Psoas muscle (tissue), 8 donors: Measurements from ENCODE around the gene DCD. TPM values are rescaled to one million over a fixed set of nuclear protein-coding genes. Genes with fewer than 3 reads are reported as not detected.

Source experiments
- ATAC-seq, 4 donors: fragments of 200-7000 bp; cut with Tn5 transposase; one replicate each; pipeline ENCODE4 v1.9.1; 2020; ENCODE audit warnings: moderate library complexity in 3 of 4, mild to moderate bottlenecking in 2 of 4
- DNase-seq, 2 donors: peaks; one replicate each; pipeline ENCODE4 v3.0.0-alpha.2; 2020
- H3K27ac ChIP-seq: fragments of 200-600 bp; one replicate; pipeline ENCODE4 v1.8.0; 2022
- H3K27me3 ChIP-seq, 3 donors: fragments of 200-600 bp in 1 of 3; one replicate each; pipeline versions ENCODE4 v1.6.1 to v1.8.0; 2013 to 2022; ENCODE audit warnings: low read length in 2 of 3, mild to moderate bottlenecking in 2 of 3, moderate library complexity in 1 of 3; ENCODE audit not compliant: insufficient read depth in 3 of 3
- H3K36me3 ChIP-seq, 2 donors: fragments of 200-600 bp in 1 of 2; one replicate each; pipeline versions ENCODE4 v1.6.1 to v1.8.0; 2013 to 2022; ENCODE audit warnings: low read depth in 1 of 2, mild to moderate bottlenecking in 1 of 2, moderate library complexity in 1 of 2; ENCODE audit not compliant: insufficient read depth in 1 of 2
- H3K4me1 ChIP-seq: fragments of 200-600 bp; one replicate; pipeline ENCODE4 v1.8.0; 2022
- H3K4me3 ChIP-seq: fragments of 200-600 bp; one replicate; pipeline ENCODE4 v1.8.0; 2022; ENCODE audit warnings: mild to moderate bottlenecking
- H3K9me3 ChIP-seq: fragments of 200-600 bp; one replicate; pipeline ENCODE4 v1.8.0; 2022
- CTCF ChIP-seq: fragments of 200-600 bp; IDR thresholded peaks from one replicate; pipeline ENCODE4 v1.8.0; 2022; ENCODE audit warnings: antibody characterized with exemption
- WGBS, 3 donors: extraction: QIAGEN DNeasy Blood & Tissue Kit; methylation state at CpG; one replicate each; pipeline versions ENCODE4 v1.1.6 to v1.1.7; 2013; 5-methylcytosine and 5-hydroxymethylcytosine counted together
- intact Hi-C, 2 donors: fragments of 100-400 bp; cut with DNase I; formaldehyde crosslinking; loops; one replicate each; pipeline versions ENCODE4 v1.11.0 to v1.14.2; 2022
- polyA plus RNA-seq, 3 donors: library from polyadenylated mRNA; stranded (reverse); fragments of 200-250 nt; gene quantifications; one replicate each; pipeline ENCODE4 v1.2.3, GENCODE V29; 2013
- total RNA-seq, 4 donors: library from RNA; stranded (reverse); fragmentation: NEBNext Ultra II Directional in 2 of 4; extraction: Animal tissue kit (Norgen Biotek cat#: 25700) in 2 of 4; gene quantifications; one replicate each; pipeline versions ENCODE4 v1.2.1 to v1.2.4, GENCODE V29; 2021 to 2023
- donor health status: healthy with polysubstance abuse.
- donor health status: DM: no; HTN: no; CAD: no; lungs with moderate emphysema.
- donor health status: Bipolar disorder and iron deficiency.
- donor health status: healthy.
- donor health status: DM: yes; HTN: yes; CAD: no.
- donor health status: DM: no; HTN: no; CAD: no.
- donor health status: DM: no; HTN: no; CAD: no.
- donor health status: DM: yes; HTN: yes; CAD: no.

The DCD gene
- total and polyA plus RNA-seq, 7 donors = not detected

- Histone ChIP-seq H3K9me3 (no peaks in the 10 kb centered on the region), H3K27ac (no peak overlapping the region), H3K4me1 (peaks cover 12% of the 10 kb centered on the region), H3K27me3 (no peaks in the 10 kb centered on the region), H3K36me3 (no peaks in the 10 kb centered on the region), H3K4me3 (no peak overlapping the region)
- intact Hi-C loops = no loop called here
- peak; percentile 8 for TF ChIP-seq CTCF
- DNase-seq (no peak), ATAC-seq (no peak)
- WGBS, 3 donors = 63 to 72% (median 71%) methylated on average over 19 of the region's 19 CpGs
These were observed 10.4 kb upstream of the DCD start for GRCh38 chr12:54658306-54659264.

GRCh38 chr12:54657105-54657607 lies 9.0 kb upstream of the DCD start:
- Histone ChIP-seq H3K36me3 (no peaks in the 10 kb centered on the region), H3K4me1 (peaks cover 12% of the 10 kb centered on the region), H3K4me3 (no peak overlapping the region), H3K9me3 (no peaks in the 10 kb centered on the region), H3K27me3 (no peaks in the 10 kb centered on the region), H3K27ac (no peak overlapping the region)
- no peak for DNase-seq
- intact Hi-C loops = no loop called here
- TF ChIP-seq CTCF = no peak
- WGBS, 3 donors = 61 to 77% (median 68%) methylated on average over 6 of the region's 6 CpGs
- no peak for ATAC-seq

DNA sequence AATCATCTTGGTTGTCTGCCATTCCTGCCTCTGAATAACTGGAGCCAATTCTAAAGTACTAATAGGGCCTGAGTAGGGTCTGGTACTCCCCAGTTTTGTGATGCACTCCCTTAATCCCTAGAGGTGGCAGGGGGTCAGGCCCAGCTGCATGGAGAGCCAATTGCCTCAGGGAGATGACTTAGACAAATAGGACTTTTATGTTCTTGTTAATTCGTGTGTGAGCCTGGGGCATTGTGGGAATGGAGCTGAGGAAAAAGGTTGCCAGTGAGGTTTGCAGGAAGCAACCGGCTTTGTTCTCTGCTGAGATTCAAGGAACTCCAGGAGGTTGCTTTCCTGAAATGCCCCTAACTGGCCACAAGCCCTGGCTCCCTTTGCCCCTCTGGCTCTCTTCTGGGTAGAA lies 6.8 kb upstream of the DCD start:
- no peak for ATAC-seq
- Histone ChIP-seq H3K4me3 (no peak overlapping the region), H3K9me3 (no peaks in the 10 kb centered on the region), H3K4me1 (peaks cover 6% of the 10 kb centered on the region), H3K36me3 (no peaks in the 10 kb centered on the region), H3K27me3 (no peaks in the 10 kb centered on the region), H3K27ac (no peak overlapping the region)
- intact Hi-C loops = no loop called here
- WGBS, 3 donors = 19 to 36% (median 22%) methylated on average over 2 of the region's 2 CpGs
- TF ChIP-seq CTCF = no peak
- no peak for DNase-seq

GRCh38 chr12:54653025-54653424 lies 4.9 kb upstream of the DCD start:
- H3K4me3 ChIP-seq = no peak overlapping the region
- intact Hi-C loops = no loop called here
- no peaks in the 10 kb centered on the region for H3K27me3 ChIP-seq
- 74 to 86% (median 86%) methylated on average over 9 of the region's 9 CpGs for WGBS, 3 donors
- peaks cover 6% of the 10 kb centered on the region for H3K4me1 ChIP-seq
- no peak for ATAC-seq
- H3K9me3 ChIP-seq = no peaks in the 10 kb centered on the region
- DNase-seq = no peak
- H3K36me3 ChIP-seq = no peaks in the 10 kb centered on the region
- TF ChIP-seq CTCF = no peak
- no peak overlapping the region for H3K27ac ChIP-seq
